HEK293 (cell line): ENCODE data around the gene GNG4.
A peak's percentile ranks its signal among the peaks of the same experiment; 100 is the strongest.

Experiments used
- CTCF ChIA-PET: fragments of 350-600 bp; formaldehyde crosslinking; extraction: SDS; loops from one replicate; lab custom pipeline; 2021; ENCODE audit warnings: antibody characterized with exemption; lab: Yijun Ruan, JAX
- POLR2A ChIA-PET: fragments of 300-600 bp; formaldehyde crosslinking; extraction: SDS; loops from one replicate; lab custom pipeline; 2020; ENCODE audit warnings: antibody characterized with exemption, inconsistent platforms; lab: Yijun Ruan, JAX
- H3K27ac ChIP-seq: fragments of 200-500 bp; sonication (Bioruptor generic); 2 replicates; pipeline ENCODE4 v1.5.1; 2014; ENCODE audit warnings: low read depth, low read length, control low read depth, inconsistent platforms; ENCODE audit errors: extremely low read depth
- H3K36me3 ChIP-seq, 2 experiments: fragments of 200-500 bp in 1 of 2; sonication (Bioruptor generic) in 1 of 2; 1 replicate in 1 of 2; 2 replicates in 1 of 2; pipeline ENCODE4 v1.5.1; 2014 to 2017; ENCODE audit warnings: inconsistent platforms in 2 of 2, low read length in 2 of 2; ENCODE audit not compliant: control insufficient read depth in 2 of 2, insufficient read depth in 1 of 2
- H3K4me1 ChIP-seq: fragments of 200-500 bp; sonication (Bioruptor generic); 2 replicates; pipeline ENCODE4 v1.5.1; 2014; ENCODE audit warnings: mild to moderate bottlenecking, low read length, inconsistent platforms; ENCODE audit not compliant: control insufficient read depth, insufficient read depth
- H3K4me3 ChIP-seq: 2 replicates; pipeline ENCODE4 v1.5.1; 2011; ENCODE audit warnings: low read depth, mild to moderate bottlenecking, control low read depth, low read length, moderate library complexity
- H3K9me3 ChIP-seq: fragments of 200-500 bp; sonication (Bioruptor generic); 2 replicates; pipeline ENCODE4 v1.5.1; 2014; ENCODE audit warnings: low read depth, low read length, inconsistent platforms; ENCODE audit not compliant: control insufficient read depth, insufficient read depth
- HOXD13 ChIP-seq: sonication (generic); formaldehyde crosslinking; IDR thresholded peaks from 2 replicates; pipeline ENCODE4 v1.8.0; 2022; ENCODE audit warnings: missing genetic modification reagents, borderline replicate concordance
- IKZF3 ChIP-seq: fragments of 450-650 bp; IDR thresholded peaks from 2 replicates; pipeline ENCODE4 v1.5.0; 2018; ENCODE audit warnings: missing biosample characterization, mild to moderate bottlenecking, missing genetic modification characterization, moderate library complexity
- KLF7 ChIP-seq: fragments of 450-650 bp; formaldehyde crosslinking; IDR thresholded peaks from 2 replicates; pipeline ENCODE4 v1.5.1; 2016; ENCODE audit warnings: missing biosample characterization, missing genetic modification characterization, borderline replicate concordance
- SCRT2 ChIP-seq: fragments of 450-650 bp; formaldehyde crosslinking; IDR thresholded peaks from 2 replicates; pipeline ENCODE4 v1.5.1; 2016; ENCODE audit warnings: missing biosample characterization, missing genetic modification characterization
- ZBTB17 ChIP-seq: fragments of 450-650 bp; formaldehyde crosslinking; IDR thresholded peaks from 2 replicates; pipeline ENCODE4 v1.5.1; 2016; ENCODE audit warnings: missing biosample characterization, missing genetic modification characterization
- ZBTB21 ChIP-seq: fragments of 450-650 bp; formaldehyde crosslinking; IDR thresholded peaks from 2 replicates; pipeline ENCODE4 v1.5.1; 2017; ENCODE audit warnings: missing biosample characterization, missing genetic modification characterization
- ZBTB48 ChIP-seq: fragments of 450-650 bp; formaldehyde crosslinking; IDR thresholded peaks from 2 replicates; pipeline ENCODE4 v1.5.1; 2016; ENCODE audit warnings: missing biosample characterization, missing genetic modification characterization
- ZBTB8A ChIP-seq: fragments of 450-650 bp; formaldehyde crosslinking; IDR thresholded peaks from 2 replicates; pipeline ENCODE4 v1.5.1; 2016; ENCODE audit warnings: missing biosample characterization, missing genetic modification characterization
- ZNF311 ChIP-seq: fragments of 450-650 bp; formaldehyde crosslinking; IDR thresholded peaks from 2 replicates; pipeline ENCODE4 v1.5.1; 2017; ENCODE audit warnings: missing biosample characterization, missing genetic modification characterization, borderline replicate concordance
- ZNF404 ChIP-seq: fragments of 450-650 bp; formaldehyde crosslinking; IDR thresholded peaks from 2 replicates; pipeline ENCODE4 v1.5.1; 2017; ENCODE audit warnings: missing biosample characterization, missing genetic modification characterization
- ZNF423 ChIP-seq: fragments of 450-650 bp; formaldehyde crosslinking; IDR thresholded peaks from 2 replicates; pipeline ENCODE4 v1.5.1; 2016; ENCODE audit warnings: missing biosample characterization, missing genetic modification characterization
- ZNF501 ChIP-seq: fragments of 450-650 bp; formaldehyde crosslinking; IDR thresholded peaks from 2 replicates; pipeline ENCODE4 v1.5.1; 2016; ENCODE audit warnings: missing biosample characterization, missing genetic modification characterization
- ZNF529 ChIP-seq: fragments of 450-650 bp; formaldehyde crosslinking; IDR thresholded peaks from 2 replicates; pipeline ENCODE4 v1.5.1; 2017; ENCODE audit warnings: missing genetic modification characterization, missing biosample characterization; ENCODE audit not compliant: insufficient replicate concordance
- ZNF530 ChIP-seq: fragments of 450-650 bp; formaldehyde crosslinking; IDR thresholded peaks from 2 replicates; pipeline ENCODE4 v1.5.1; 2016; ENCODE audit warnings: low read depth, missing biosample characterization, missing genetic modification characterization
- ZNF549 ChIP-seq: fragments of 450-650 bp; IDR thresholded peaks from 2 replicates; pipeline ENCODE4 v1.5.1; 2018; ENCODE audit warnings: missing biosample characterization, missing genetic modification characterization, mild to moderate bottlenecking, inconsistent platforms, moderate library complexity
- ZNF670 ChIP-seq: fragments of 450-650 bp; formaldehyde crosslinking; IDR thresholded peaks from 2 replicates; pipeline ENCODE4 v1.5.1; 2016; ENCODE audit warnings: missing biosample characterization, missing genetic modification characterization, low read depth
- ZNF707 ChIP-seq: fragments of 450-650 bp; formaldehyde crosslinking; IDR thresholded peaks from 2 replicates; pipeline ENCODE4 v1.5.1; 2016; ENCODE audit warnings: missing biosample characterization, missing genetic modification characterization
- ZNF777 ChIP-seq: fragments of 450-650 bp; formaldehyde crosslinking; IDR thresholded peaks from 2 replicates; pipeline ENCODE4 v1.5.1; 2017; ENCODE audit warnings: missing biosample characterization, missing genetic modification characterization, borderline replicate concordance
- ZNF791 ChIP-seq: fragments of 450-650 bp; formaldehyde crosslinking; IDR thresholded peaks from 2 replicates; pipeline ENCODE4 v1.5.1; 2016; ENCODE audit warnings: missing biosample characterization, missing genetic modification characterization
- ZNF837 ChIP-seq: fragments of 450-650 bp; formaldehyde crosslinking; IDR thresholded peaks from 2 replicates; pipeline ENCODE4 v1.5.1; 2016; ENCODE audit warnings: missing biosample characterization, missing genetic modification characterization
- ZSCAN30 ChIP-seq: fragments of 450-650 bp; IDR thresholded peaks from 2 replicates; pipeline ENCODE4 v1.5.1; 2018; ENCODE audit warnings: missing biosample characterization, mild to moderate bottlenecking, missing genetic modification characterization, moderate library complexity
- TF ChIP-seq, protein P1 (sequence below): fragments of 450-650 bp; formaldehyde crosslinking; IDR thresholded peaks from 2 replicates; pipeline ENCODE4 v1.5.1; 2016; ENCODE audit warnings: missing biosample characterization, missing genetic modification characterization
- TF ChIP-seq, protein P2 (sequence below): fragments of 450-650 bp; formaldehyde crosslinking; optimal IDR thresholded peaks from 2 replicates; pipeline ENCODE3; 2016; ENCODE audit warnings: missing biosample characterization, mild to moderate bottlenecking, missing genetic modification characterization
- TF ChIP-seq, protein P3 (sequence below): fragments of 450-650 bp; formaldehyde crosslinking; IDR thresholded peaks from 2 replicates; pipeline ENCODE4 v1.5.0; 2017; ENCODE audit warnings: missing biosample characterization, missing genetic modification characterization, borderline replicate concordance
- TF ChIP-seq, protein P4 (sequence below): fragments of 450-650 bp; formaldehyde crosslinking; IDR thresholded peaks from 2 replicates; pipeline ENCODE4 v1.5.1; 2016; ENCODE audit warnings: missing biosample characterization, missing genetic modification characterization
- TF ChIP-seq, protein P5 (sequence below): fragments of 450-650 bp; formaldehyde crosslinking; IDR thresholded peaks from 2 replicates; pipeline ENCODE4 v1.5.1; 2017; ENCODE audit warnings: missing biosample characterization, mild to moderate bottlenecking, missing genetic modification characterization, moderate library complexity

Gene GNG4

DNA sequence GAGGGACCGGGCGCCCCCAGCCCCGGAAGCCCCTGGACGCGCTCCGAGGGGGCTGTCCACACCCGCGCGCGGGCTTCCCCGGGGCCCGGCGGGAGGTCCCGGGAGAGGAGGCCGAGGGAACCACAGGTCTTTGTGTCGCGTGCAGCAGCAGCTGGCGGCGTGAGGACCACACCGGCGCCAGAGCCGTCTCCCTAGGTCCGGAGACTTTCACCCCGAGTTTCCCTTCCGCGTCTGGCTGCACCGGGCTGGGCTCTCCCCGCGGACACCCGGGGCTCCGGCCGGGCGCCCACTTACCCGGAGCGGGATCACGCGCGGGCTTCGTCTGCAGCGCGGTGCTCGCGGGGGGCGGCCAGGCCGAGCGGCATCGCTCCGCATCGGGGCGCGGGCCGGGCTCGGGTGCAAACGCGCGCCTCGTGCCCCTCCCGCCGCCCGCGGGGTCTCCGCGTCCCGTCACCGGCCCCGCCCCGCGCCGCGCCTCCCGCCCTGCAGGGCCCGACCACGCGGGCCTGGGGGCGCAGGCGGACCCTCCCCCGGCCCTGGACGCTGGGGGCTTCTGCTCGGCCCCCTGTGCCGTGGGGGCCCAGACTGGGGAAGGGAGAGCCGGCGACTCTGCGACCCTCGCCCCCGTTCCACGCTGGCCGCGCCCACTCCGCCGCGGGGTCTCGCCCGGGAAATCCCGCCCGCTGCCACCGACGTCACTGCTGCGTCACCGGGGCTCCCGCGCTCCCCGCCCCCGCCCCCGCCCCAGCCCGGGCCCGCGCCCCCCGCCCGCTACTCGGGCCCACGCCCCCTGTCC is at the start of gene GNG4:
TSS of gene GNG4 (minus strand) at position 417 of the 796 bp plus-strand sequence. CDS start 65,946 bp downstream, outside the sequence.
- H3K36me3 ChIP-seq: no peaks in the 10 kb centered on the region; a peak in 1 of 3 replicates
- ChIA-PET POLR2A (no interaction called here), CTCF (interaction anchor here (0.6 to 1.0 kb wide), 3 partner anchors 124 to 997 kb away, joined by 3 to 4 read pairs (median 3); no protein-coding TSS in a partner anchor)
- H3K4me3 ChIP-seq: peak within 1 kb of the TSS; percentile 77
- peaks cover 3% of the 10 kb centered on the region; the same call in 1 of the 2 replicates for H3K4me1 ChIP-seq
- no peaks in the 10 kb centered on the region for H3K9me3 ChIP-seq
- H3K27ac ChIP-seq: peak within 1 kb of the TSS; percentile 80; the same call in 1 of the 2 replicates
- TF ChIP-seq HOXD13 (no peak), ZNF501 (tag by site-specific recombination) (no peak), ZNF707 (tag by site-specific recombination) (no peak), ZNF791 (tag by site-specific recombination) (no peak), ZNF837 (0 out of 2 replicates have a peak, but pooled peaks have one; percentile 15), ZNF549 (no peak), KLF7 (tag by site-specific recombination) (no peak), ZNF530 (tag by site-specific recombination) (no peak), ZNF670 (no peak), ZBTB21 (tag by site-specific recombination) (peak; percentile 44; the same call in 1 of the 2 replicates), IKZF3 (tag by site-specific recombination) (0 out of 2 replicates have a peak, but pooled peaks have one; percentile 30), ZNF529 (tag by site-specific recombination) (no peak), ZBTB17 (tag by site-specific recombination) (no peak; the same call in 1 of the 2 replicates), ZBTB8A (tag by site-specific recombination) (peak; percentile 51), ZSCAN30 (tag by site-specific recombination) (0 out of 2 replicates have a peak, but pooled peaks have one; percentile 4), ZNF777 (tag by site-specific recombination) (no peak), ZNF404 (tag by site-specific recombination) (no peak), ZNF311 (no peak), ZNF423 (tag by site-specific recombination) (0 out of 2 replicates have a peak, but pooled peaks have one; percentile 13), ZBTB48 (tag by site-specific recombination) (no peak; the same call in 1 of the 2 replicates), SCRT2 (tag by site-specific recombination) (peak; percentile 75)
- TF ChIP-seq, protein P1, sequence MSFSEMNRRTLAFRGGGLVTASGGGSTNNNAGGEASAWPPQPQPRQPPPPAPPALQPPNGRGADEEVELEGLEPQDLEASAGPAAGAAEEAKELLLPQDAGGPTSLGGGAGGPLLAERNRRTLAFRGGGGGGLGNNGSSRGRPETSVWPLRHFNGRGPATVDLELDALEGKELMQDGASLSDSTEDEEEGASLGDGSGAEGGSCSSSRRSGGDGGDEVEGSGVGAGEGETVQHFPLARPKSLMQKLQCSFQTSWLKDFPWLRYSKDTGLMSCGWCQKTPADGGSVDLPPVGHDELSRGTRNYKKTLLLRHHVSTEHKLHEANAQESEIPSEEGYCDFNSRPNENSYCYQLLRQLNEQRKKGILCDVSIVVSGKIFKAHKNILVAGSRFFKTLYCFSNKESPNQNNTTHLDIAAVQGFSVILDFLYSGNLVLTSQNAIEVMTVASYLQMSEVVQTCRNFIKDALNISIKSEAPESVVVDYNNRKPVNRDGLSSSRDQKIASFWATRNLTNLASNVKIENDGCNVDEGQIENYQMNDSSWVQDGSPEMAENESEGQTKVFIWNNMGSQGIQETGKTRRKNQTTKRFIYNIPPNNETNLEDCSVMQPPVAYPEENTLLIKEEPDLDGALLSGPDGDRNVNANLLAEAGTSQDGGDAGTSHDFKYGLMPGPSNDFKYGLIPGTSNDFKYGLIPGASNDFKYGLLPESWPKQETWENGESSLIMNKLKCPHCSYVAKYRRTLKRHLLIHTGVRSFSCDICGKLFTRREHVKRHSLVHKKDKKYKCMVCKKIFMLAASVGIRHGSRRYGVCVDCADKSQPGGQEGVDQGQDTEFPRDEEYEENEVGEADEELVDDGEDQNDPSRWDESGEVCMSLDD (tag by site-specific recombination): 0 out of 2 replicates have a peak, but pooled peaks have one; percentile 12
- TF ChIP-seq, protein P2, sequence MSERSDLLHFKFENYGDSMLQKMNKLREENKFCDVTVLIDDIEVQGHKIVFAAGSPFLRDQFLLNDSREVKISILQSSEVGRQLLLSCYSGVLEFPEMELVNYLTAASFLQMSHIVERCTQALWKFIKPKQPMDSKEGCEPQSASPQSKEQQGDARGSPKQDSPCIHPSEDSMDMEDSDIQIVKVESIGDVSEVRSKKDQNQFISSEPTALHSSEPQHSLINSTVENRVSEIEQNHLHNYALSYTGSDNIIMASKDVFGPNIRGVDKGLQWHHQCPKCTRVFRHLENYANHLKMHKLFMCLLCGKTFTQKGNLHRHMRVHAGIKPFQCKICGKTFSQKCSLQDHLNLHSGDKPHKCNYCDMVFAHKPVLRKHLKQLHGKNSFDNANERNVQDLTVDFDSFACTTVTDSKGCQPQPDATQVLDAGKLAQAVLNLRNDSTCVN: peak; percentile 90
- TF ChIP-seq, protein P3, sequence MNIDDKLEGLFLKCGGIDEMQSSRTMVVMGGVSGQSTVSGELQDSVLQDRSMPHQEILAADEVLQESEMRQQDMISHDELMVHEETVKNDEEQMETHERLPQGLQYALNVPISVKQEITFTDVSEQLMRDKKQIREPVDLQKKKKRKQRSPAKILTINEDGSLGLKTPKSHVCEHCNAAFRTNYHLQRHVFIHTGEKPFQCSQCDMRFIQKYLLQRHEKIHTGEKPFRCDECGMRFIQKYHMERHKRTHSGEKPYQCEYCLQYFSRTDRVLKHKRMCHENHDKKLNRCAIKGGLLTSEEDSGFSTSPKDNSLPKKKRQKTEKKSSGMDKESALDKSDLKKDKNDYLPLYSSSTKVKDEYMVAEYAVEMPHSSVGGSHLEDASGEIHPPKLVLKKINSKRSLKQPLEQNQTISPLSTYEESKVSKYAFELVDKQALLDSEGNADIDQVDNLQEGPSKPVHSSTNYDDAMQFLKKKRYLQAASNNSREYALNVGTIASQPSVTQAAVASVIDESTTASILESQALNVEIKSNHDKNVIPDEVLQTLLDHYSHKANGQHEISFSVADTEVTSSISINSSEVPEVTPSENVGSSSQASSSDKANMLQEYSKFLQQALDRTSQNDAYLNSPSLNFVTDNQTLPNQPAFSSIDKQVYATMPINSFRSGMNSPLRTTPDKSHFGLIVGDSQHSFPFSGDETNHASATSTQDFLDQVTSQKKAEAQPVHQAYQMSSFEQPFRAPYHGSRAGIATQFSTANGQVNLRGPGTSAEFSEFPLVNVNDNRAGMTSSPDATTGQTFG (tag by site-specific recombination): no peak
- TF ChIP-seq, protein P4, sequence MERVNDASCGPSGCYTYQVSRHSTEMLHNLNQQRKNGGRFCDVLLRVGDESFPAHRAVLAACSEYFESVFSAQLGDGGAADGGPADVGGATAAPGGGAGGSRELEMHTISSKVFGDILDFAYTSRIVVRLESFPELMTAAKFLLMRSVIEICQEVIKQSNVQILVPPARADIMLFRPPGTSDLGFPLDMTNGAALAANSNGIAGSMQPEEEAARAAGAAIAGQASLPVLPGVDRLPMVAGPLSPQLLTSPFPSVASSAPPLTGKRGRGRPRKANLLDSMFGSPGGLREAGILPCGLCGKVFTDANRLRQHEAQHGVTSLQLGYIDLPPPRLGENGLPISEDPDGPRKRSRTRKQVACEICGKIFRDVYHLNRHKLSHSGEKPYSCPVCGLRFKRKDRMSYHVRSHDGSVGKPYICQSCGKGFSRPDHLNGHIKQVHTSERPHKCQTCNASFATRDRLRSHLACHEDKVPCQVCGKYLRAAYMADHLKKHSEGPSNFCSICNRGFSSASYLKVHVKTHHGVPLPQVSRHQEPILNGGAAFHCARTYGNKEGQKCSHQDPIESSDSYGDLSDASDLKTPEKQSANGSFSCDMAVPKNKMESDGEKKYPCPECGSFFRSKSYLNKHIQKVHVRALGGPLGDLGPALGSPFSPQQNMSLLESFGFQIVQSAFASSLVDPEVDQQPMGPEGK (tag by site-specific recombination): peak; percentile 3
- TF ChIP-seq, protein P5, sequence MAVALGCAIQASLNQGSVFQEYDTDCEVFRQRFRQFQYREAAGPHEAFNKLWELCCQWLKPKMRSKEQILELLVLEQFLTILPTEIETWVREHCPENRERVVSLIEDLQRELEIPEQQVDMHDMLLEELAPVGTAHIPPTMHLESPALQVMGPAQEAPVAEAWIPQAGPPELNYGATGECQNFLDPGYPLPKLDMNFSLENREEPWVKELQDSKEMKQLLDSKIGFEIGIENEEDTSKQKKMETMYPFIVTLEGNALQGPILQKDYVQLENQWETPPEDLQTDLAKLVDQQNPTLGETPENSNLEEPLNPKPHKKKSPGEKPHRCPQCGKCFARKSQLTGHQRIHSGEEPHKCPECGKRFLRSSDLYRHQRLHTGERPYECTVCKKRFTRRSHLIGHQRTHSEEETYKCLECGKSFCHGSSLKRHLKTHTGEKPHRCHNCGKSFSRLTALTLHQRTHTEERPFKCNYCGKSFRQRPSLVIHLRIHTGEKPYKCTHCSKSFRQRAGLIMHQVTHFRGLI (tag by site-specific recombination): peak; percentile 86; the same call in 1 of the 2 replicates
